CD4-positive, alpha-beta T cell (primary cell): ENCODE data around the gene NRGN. TPM values are rescaled to one million over a fixed set of nuclear protein-coding genes. Genes with fewer than 3 reads are reported as not detected.

Experiments
- ATAC-seq: fragments of 200-7000 bp; cut with Tn5 transposase; one replicate; pipeline ENCODE4 v1.10.0; 2022; ENCODE audit warnings: mild to moderate bottlenecking; ENCODE audit not compliant: poor library complexity
- CTCF ChIA-PET: fragments of 350-600 bp; sonication (Branson Sonifier 250); formaldehyde crosslinking; loops from one replicate; lab custom pipeline; 2021; ENCODE audit warnings: antibody characterized with exemption, inconsistent platforms; lab: Charles Lee
- POLR2A ChIA-PET: fragments of 350-600 bp; sonication (Branson Sonifier 250); formaldehyde crosslinking; loops from one replicate; lab custom pipeline; 2021; ENCODE audit warnings: antibody characterized with exemption, inconsistent platforms; lab: Charles Lee
- DNase-seq, 14 experiments: peaks; one replicate each; pipeline ENCODE4 v3.0.0-alpha.2; 2013 to 2020; ENCODE audit warnings: mixed read lengths in 2 of 14
- H3K27ac ChIP-seq, 2 donors: one replicate each; pipeline versions ENCODE4 v1.5.1 to v1.7.0; 2013; ENCODE audit warnings: low read length in 2 of 2, low read depth in 1 of 2, mild to moderate bottlenecking in 1 of 2
- H3K27me3 ChIP-seq, 2 experiments: 1 replicate in 1 of 2; 2 replicates in 1 of 2; pipeline versions ENCODE4 v1.6.1 to v1.7.0; 2013; ENCODE audit warnings: low read length in 2 of 2, control low read depth in 1 of 2, mild to moderate bottlenecking in 1 of 2, moderate library complexity in 1 of 2; ENCODE audit not compliant: insufficient read depth in 2 of 2, control insufficient read depth in 1 of 2
- H3K36me3 ChIP-seq: one replicate; pipeline ENCODE4 v1.6.1; 2013; ENCODE audit warnings: low read length, control low read depth; ENCODE audit not compliant: insufficient read depth
- H3K4me1 ChIP-seq: one replicate; pipeline ENCODE4 v1.6.1; 2013; ENCODE audit warnings: low read length, control low read depth; ENCODE audit not compliant: insufficient read depth
- H3K4me3 ChIP-seq: one replicate; pipeline ENCODE4 v1.5.1; 2013; ENCODE audit warnings: mild to moderate bottlenecking, low read length, moderate library complexity
- H3K9me3 ChIP-seq, 2 experiments: 1 replicate in 1 of 2; 2 replicates in 1 of 2; pipeline versions ENCODE4 v1.6.1 to v1.7.0; 2013; ENCODE audit warnings: low read length in 2 of 2, mild to moderate bottlenecking in 2 of 2, control low read depth in 1 of 2, moderate library complexity in 1 of 2; ENCODE audit not compliant: control insufficient read depth in 1 of 2, insufficient read depth in 1 of 2
- H3K27ac Mint-ChIP-seq: one replicate; pipeline ENCODE4 v1.8.0; 2020; ENCODE audit warnings: mixed read lengths
- H3K27me3 Mint-ChIP-seq: one replicate; pipeline ENCODE4 v1.8.0; 2021; ENCODE audit warnings: mixed read lengths
- H3K36me3 Mint-ChIP-seq: one replicate; pipeline ENCODE4 v1.8.0; 2021; ENCODE audit warnings: low read depth, mixed read lengths
- H3K4me1 Mint-ChIP-seq: one replicate; pipeline ENCODE4 v1.8.0; 2021; ENCODE audit warnings: low read depth, mixed read lengths
- H3K4me3 Mint-ChIP-seq: one replicate; pipeline ENCODE4 v1.8.0; 2020; ENCODE audit warnings: mild to moderate bottlenecking, mixed read lengths
- H3K9me3 Mint-ChIP-seq: one replicate; pipeline ENCODE4 v1.8.0; 2020; ENCODE audit warnings: mixed read lengths
- CTCF ChIP-seq: fragments of 200-600 bp; IDR thresholded peaks from one replicate; pipeline ENCODE4 v1.8.0; 2022; ENCODE audit warnings: antibody characterized with exemption, mild to moderate bottlenecking
- intact Hi-C, 2 experiments: fragments of 100-400 bp; cut with DNase I in 1 of 2; cut with micrococcal nuclease in 1 of 2; formaldehyde crosslinking; loops; one replicate each; pipeline versions ENCODE4 v1.15.1 to v1.9.0; 2023 to 2025; cut with DNase I, micrococcal nuclease
- total RNA-seq, 174 experiments: library from RNA in 2 of 174; stranded (reverse) in 2 of 174; gene quantifications; one replicate each; pipeline ENCODE4 v1.2.3 and lab custom pipeline; 2021 to 2026

NRGN gene
- total RNA-seq, 2 experiments from 2014 or later: 0.84 to 1.4 TPM

GRCh38 chr11:124756033-124756752 lies 16.5 kb downstream of the NRGN start:
- peaks cover 26% of the 10 kb centered on the region for H3K4me1 Mint-ChIP-seq
- Histone ChIP-seq H3K27me3 (peaks cover 50 to 52% of the 10 kb centered on the region in 2 experiments), H3K27ac (no peak overlapping the region), H3K36me3 (no peaks in the 10 kb centered on the region), H3K9me3 (peaks cover 0 to 15% of the 10 kb centered on the region in 2 experiments), H3K4me1 (peaks cover 44% of the 10 kb centered on the region), H3K4me3 (no peak overlapping the region)
- H3K4me3 Mint-ChIP-seq: no peak overlapping the region
- H3K9me3 Mint-ChIP-seq: no peaks in the 10 kb centered on the region
- ChIA-PET CTCF (interaction anchor here (1.0 to 6.5 kb wide), 2 partner anchors 10 to 87 kb away, joined by 3 to 46 read pairs; no protein-coding TSS in a partner anchor), POLR2A (interaction anchor here (1.2 to 2.7 kb wide), 2 partner anchors 10 to 80 kb away, joined by 3 to 34 read pairs; no protein-coding TSS in a partner anchor)
- TF ChIP-seq CTCF: no peak
- no peaks in the 10 kb centered on the region for H3K36me3 Mint-ChIP-seq
- H3K27ac Mint-ChIP-seq: no peak overlapping the region
- peaks cover 66% of the 10 kb centered on the region for H3K27me3 Mint-ChIP-seq
- ATAC-seq (no peak), DNase-seq (no peak)
- intact Hi-C loops: no loop called here

GRCh38 chr11:124756753-124757227 lies 17.0 kb downstream of the NRGN start:
- Mint-ChIP-seq H3K27me3 (peaks cover 71% of the 10 kb centered on the region), H3K9me3 (no peaks in the 10 kb centered on the region), H3K4me3 (no peak overlapping the region), H3K36me3 (no peaks in the 10 kb centered on the region), H3K27ac (no peak overlapping the region), H3K4me1 (peaks cover 29% of the 10 kb centered on the region)
- no peak for TF ChIP-seq CTCF
- Histone ChIP-seq H3K27ac (no peak overlapping the region), H3K36me3 (no peaks in the 10 kb centered on the region), H3K27me3 (peaks cover 55 to 58% of the 10 kb centered on the region in 2 experiments), H3K4me1 (peaks cover 45% of the 10 kb centered on the region), H3K4me3 (no peak overlapping the region), H3K9me3 (peaks cover 0 to 15% of the 10 kb centered on the region in 2 experiments)
- ChIA-PET POLR2A (interaction anchor here (1.2 to 2.7 kb wide), 2 partner anchors 11 to 80 kb away, joined by 3 to 34 read pairs; no protein-coding TSS in a partner anchor), CTCF (interaction anchor here (1.9 to 6.5 kb wide), 2 partner anchors 11 to 119 kb away, joined by 6 to 46 read pairs; no protein-coding TSS in a partner anchor)
- DNase-seq: no peak
- intact Hi-C loops: no loop called here
- no peak for ATAC-seq

- ChIA-PET CTCF (interaction anchor here (1.9 to 6.5 kb wide), 2 partner anchors 11 to 119 kb away, joined by 6 to 46 read pairs; no protein-coding TSS in a partner anchor), POLR2A (interaction anchor here (1.5 to 2.7 kb wide), 2 partner anchors 12 to 43 kb away, joined by 4 to 34 read pairs; partner anchors contain the start of gene MSANTD2)
- peaks cover 0 to 15% of the 10 kb centered on the region in 2 experiments for H3K9me3 ChIP-seq
- TF ChIP-seq CTCF: no peak
- no peak for DNase-seq
- H3K4me1 Mint-ChIP-seq: peaks cover 29% of the 10 kb centered on the region
- peaks cover 71% of the 10 kb centered on the region for H3K27me3 Mint-ChIP-seq
- H3K27ac ChIP-seq: no peak overlapping the region
- H3K36me3 Mint-ChIP-seq: no peaks in the 10 kb centered on the region
- no peaks in the 10 kb centered on the region for H3K36me3 ChIP-seq
- H3K4me3 ChIP-seq: no peak overlapping the region
- intact Hi-C loops: no loop called here
- H3K27me3 ChIP-seq: peaks cover 55 to 60% of the 10 kb centered on the region in 2 experiments
- no peak for ATAC-seq
- no peaks in the 10 kb centered on the region for H3K9me3 Mint-ChIP-seq
- H3K4me3 Mint-ChIP-seq: no peak overlapping the region
- H3K4me1 ChIP-seq: peaks cover 45% of the 10 kb centered on the region
- H3K27ac Mint-ChIP-seq: no peak overlapping the region
Observed at GRCh38 chr11:124757320-124757719, 17.6 kb downstream of the NRGN start.
